Loucy (cell line): ENCODE measurements around the gene ABCA8.

Experiments used
- CTCF ChIP-seq: fragments of 200-600 bp; sonication (generic); conservative IDR thresholded peaks from 2 replicates; pipeline ENCODE4 v1.5.1; 2014; ENCODE audit warnings: mild to moderate bottlenecking, antibody characterized with exemption, low read length
- EZH2phosphoT487 ChIP-seq: fragments of 200-600 bp; IDR thresholded peaks from 2 replicates; pipeline ENCODE4 v1.6.1; 2018; ENCODE audit warnings: antibody characterized with exemption, mild to moderate bottlenecking, moderate library complexity, borderline replicate concordance

DNA sequence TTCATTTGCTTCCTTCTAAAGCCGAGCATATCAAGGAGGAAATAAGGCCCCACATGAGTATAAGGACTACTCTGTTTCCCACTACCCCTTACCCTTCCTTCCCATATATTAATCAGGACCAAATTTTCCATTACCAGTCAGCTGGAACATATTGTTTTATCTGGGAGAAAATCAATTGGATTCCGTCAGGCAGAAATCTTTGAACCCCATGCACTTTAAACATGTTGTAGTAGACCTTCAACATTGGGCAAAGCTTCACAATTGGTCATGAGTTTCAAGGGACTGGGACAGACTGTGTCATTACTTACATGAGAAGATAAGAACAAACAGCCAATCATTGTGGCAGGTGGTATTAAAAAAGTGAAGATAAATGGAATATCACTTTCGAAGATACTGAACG, 70.3 kb downstream of the ABCA8 start:
- TF ChIP-seq CTCF (no peak), EZH2phosphoT487 (no peak)
